ENCODE data around the gene THSD7B.
"Not testable (repeated sequence)": the region's sequence is repeated elsewhere in the genome, so short reads cannot be mapped to it uniquely, and the experiment has no call there.

Gene THSD7B

GRCh38 chr2:137587834-137588233, 822.5 kb downstream of the THSD7B start:
- DNase-seq: not testable (repeated sequence)

GRCh38 chr2:137588578-137588977, 823.2 kb downstream of the THSD7B start:
- DNase-seq: not testable (repeated sequence)

- no peak for DNase-seq
Observed at GRCh38 chr2:137590102-137590501, 824.8 kb downstream of the THSD7B start.

- DNase-seq: no peak
Observed at GRCh38 chr2:137607722-137608318, 842.5 kb downstream of the THSD7B start.

- DNase-seq: no peak
Observed at GRCh38 chr2:137638932-137639331, 873.6 kb downstream of the THSD7B start.

- no peak for DNase-seq
Observed at GRCh38 chr2:137644731-137645130, 879.4 kb downstream of the THSD7B start.

- no peak for DNase-seq
Observed at GRCh38 chr2:137654046-137654445, 888.7 kb downstream of the THSD7B start.

- DNase-seq: no peak
Observed at GRCh38 chr2:137655814-137656213, 890.5 kb downstream of the THSD7B start.

- DNase-seq: no peak
Observed at GRCh38 chr2:137658433-137658832, 893.1 kb downstream of the THSD7B start.

GRCh38 chr2:137659616-137660015, 894.3 kb downstream of the THSD7B start:
- no peak for DNase-seq

GRCh38 chr2:137670111-137670510, 904.8 kb downstream of the THSD7B start:
- DNase-seq: no peak

- no peak for DNase-seq
Observed at GRCh38 chr2:137672989-137673552, 907.7 kb downstream of the THSD7B start.

- DNase-seq: no peak
Observed at GRCh38 chr2:137674991-137675390, 909.6 kb downstream of the THSD7B start.

GRCh38 chr2:137675584-137676327, 910.4 kb downstream of the THSD7B start:
- DNase-seq: no peak

- no peak for DNase-seq
Observed at GRCh38 chr2:137676346-137676745, 911.0 kb downstream of the THSD7B start.

- DNase-seq: no peak
Observed at GRCh38 chr2:137677466-137677865, 912.1 kb downstream of the THSD7B start.

- no peak for DNase-seq
Observed at GRCh38 chr2:137689549-137689948, 924.2 kb downstream of the THSD7B start.

- DNase-seq: no peak
Observed at GRCh38 chr2:137693534-137693933, 928.2 kb downstream of the THSD7B start.

GRCh38 chr2:137696916-137697315, 931.6 kb downstream of the THSD7B start:
- no peak for DNase-seq

GRCh38 chr2:137700250-137700649, 934.9 kb downstream of the THSD7B start:
- not testable (repeated sequence) for DNase-seq

- no peak for DNase-seq
Observed at GRCh38 chr2:137700681-137701080, 935.3 kb downstream of the THSD7B start.

GRCh38 chr2:137705296-137705695, 940.0 kb downstream of the THSD7B start:
- DNase-seq: no peak

GRCh38 chr2:137706786-137707613, 941.7 kb downstream of the THSD7B start:
- no peak for DNase-seq

All from activated T-cell treated with anti-CD3 and anti-CD28 coated beads, Interleukin-2, amount 50 U/mL, for 48 hours (primary cell).